ENCODE data around the gene CSPG4. TPM values are rescaled to one million over a fixed set of nuclear protein-coding genes. Genes with fewer than 3 reads are reported as not detected.

Gene CSPG4
- total RNA-seq, 1 experiment from 2014 or later, result 21.2 TPM

- DNase-seq (ENCODE audit: low read depth), result peak; percentile 76
Measured at GRCh38 chr15:75669191-75669878, 43.3 kb downstream of the CSPG4 start.

DNA sequence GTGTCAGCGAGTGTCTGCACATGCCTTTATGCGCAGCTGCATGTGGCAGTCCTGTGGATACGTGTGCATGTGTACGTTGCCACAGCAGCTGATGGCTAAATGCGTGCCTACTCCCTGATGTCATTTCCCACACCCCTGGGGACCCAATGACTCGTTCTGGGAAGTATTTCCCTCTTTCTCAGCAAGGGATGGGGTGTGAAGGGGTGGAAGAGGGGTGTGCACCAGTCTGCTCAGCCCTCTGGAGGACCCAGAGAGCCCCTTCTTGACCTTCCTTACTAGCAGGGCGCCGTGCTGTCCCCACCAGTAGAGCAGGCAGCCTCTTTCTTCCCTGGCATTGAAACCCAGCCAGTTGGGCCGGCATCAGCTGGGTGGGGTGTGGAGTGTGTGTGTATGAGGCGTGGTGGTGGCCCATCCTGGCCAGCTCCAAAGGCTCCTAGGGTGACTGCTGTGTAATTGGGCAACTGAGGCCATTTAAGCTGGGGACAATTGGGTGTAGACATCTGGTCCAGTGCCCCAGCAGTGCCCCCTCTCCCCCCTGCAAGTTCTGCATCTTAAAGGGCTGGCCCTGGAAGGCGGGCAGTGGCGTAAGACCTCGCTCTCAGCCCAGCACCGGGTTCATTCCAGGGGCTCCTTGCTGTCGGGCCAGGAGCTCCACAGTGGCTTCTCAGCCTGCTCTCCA, 45.7 kb downstream of the CSPG4 start:
- peak; percentile 99 for DNase-seq (ENCODE audit: low read depth)

- DNase-seq (ENCODE audit: low read depth), result no peak
Measured at GRCh38 chr15:75663931-75664421, 48.7 kb downstream of the CSPG4 start.

GRCh38 chr15:75662823-75663519, 49.7 kb downstream of the CSPG4 start:
- no peak for DNase-seq (ENCODE audit: low read depth)

DNA sequence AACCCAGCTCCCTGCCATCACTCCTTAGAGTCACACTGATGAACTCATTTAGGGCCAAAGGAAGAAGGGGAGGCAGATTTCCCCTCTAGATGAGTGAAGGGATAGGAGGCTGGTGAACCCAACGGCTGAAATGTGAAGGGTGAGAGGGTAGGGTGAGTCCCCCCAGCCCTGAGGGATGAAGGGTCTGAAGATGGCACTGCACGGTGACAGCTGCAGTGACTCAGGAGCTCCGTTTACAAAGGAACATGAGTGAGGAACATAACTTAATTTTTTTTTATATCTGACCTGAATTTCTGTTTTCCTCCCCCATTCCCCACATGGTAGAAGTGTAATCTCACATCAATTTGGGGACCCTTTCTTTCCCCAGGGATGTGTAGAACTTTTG, 50.9 kb downstream of the CSPG4 start:
- DNase-seq (ENCODE audit: low read depth), result no peak

DNA sequence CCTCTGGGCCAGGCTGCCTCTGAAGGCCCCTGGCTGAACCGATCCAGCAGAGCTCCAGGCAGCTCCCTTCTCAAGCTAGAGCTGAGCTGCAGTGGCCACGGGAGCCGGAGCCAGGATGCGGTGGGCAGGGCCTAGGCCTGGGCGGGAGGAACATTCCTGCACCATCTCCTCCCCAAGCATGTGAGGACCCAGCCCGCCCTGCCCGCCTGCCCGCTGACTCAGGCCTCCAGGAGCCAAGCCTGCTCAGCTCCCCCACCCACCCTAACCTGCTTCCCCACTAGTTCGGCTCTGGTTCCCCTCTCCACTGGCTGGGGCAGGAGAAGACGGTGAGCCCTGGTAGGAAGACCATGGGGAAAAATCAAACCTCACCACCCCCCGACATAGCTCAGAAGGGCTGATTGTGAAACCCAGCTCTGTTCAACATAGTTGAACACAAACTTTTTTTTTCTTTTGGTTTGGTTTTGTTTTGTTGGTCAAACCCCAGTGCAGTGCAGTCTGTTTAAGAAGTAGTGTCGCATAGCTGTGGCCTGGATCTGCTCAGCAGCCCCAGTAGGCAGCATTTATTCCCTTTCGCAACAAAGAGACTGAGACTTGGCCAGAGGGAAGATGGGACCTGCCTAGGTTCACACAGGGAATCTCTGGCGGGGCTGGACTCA, 51.4 kb downstream of the CSPG4 start:
- peak; percentile 96 for DNase-seq (ENCODE audit: low read depth)

DNA sequence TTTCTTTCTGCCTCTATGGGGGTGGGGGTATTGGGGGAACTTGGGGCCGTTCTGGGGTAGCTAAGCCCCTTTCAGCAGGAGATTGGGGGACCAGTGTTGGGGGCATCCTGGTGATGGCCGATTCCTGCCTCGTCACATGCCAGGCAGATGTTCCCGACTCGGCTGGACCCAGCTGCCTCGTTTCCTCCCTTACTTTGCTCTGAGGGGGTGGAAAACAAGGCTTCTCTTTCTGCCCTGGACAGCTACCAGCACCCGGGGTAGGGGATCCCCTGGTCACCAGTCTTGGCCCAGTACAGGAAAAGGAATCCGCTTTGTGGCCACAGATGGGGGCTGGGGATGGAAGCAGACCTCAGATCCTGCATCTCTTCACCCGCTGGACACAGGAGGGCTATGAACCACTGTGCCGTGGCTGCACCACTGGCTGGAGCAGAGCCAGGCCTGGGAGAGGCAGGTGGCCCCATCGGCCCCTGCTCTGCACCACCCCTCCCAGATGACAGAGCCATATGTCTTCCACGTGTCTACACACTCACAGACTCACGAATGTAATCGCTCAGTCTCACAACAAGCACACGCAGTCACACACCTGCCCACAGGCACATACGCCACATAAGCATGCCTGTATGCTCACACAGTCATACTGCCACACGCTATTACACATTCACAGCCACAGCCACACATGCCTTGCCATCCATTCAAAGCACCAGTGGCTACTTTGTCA, 52.6 kb downstream of the CSPG4 start:
- DNase-seq (ENCODE audit: low read depth), result peak; percentile 39

GRCh38 chr15:75659141-75659771, 53.4 kb downstream of the CSPG4 start:
- no peak for DNase-seq (ENCODE audit: low read depth)

- no peak for DNase-seq (ENCODE audit: low read depth)
Measured at GRCh38 chr15:75656813-75657212, 55.8 kb downstream of the CSPG4 start.

- DNase-seq (ENCODE audit: low read depth), result no peak
Measured at GRCh38 chr15:75656331-75656730, 56.3 kb downstream of the CSPG4 start.

DNA sequence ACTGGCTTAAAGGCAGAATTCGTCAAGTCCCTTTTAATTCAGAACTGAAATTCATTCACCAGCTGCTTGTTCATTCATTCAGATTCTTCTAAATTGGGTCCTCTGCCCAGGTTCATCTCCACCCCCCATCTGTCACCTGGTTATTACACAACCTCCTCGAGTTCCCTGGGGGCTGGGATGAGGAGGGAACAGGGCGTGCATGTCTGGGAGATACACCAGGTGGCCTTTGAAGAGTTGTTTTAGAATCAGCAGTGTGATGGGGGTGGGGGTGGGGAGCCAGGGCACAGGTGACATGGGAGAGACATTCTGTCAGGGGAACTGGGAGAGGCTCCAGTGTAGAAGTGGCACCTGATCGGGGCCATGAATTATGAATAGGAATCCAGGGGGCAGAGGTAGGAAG, 56.7 kb downstream of the CSPG4 start:
- no peak for DNase-seq (ENCODE audit: low read depth)

DNA sequence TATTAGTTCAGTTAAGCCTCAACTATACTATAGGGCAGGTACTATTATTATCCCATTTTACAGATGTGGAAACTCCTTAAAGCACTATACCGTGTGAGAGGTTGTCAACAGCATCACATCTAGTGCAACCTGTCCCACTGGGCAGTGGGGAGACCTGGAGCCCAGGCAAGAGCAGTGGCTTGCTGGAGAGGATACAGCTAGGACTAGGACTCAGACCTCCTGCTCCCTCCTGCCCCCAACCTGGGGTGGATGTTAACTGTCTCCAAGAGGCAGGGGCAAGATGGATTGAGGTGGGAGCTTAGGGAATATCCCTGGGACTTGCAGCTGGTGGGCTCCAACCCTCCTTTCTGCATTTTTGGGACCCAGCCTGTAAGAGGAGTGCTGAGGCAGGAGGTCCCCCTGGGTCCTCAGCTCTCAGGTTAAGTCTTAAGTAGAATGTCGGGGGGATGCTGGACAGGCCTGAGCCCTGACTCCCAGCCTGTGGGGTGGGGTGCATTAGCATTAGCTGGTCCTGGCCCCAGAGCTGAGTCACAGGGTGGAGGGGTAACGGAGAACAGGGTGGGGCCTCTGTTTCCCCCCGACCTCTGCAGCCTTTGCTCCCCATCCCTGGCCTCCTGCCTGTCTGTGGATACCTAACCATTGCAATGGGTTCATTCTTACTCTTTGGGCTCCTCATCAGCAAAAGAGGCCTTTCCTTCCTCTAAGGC, 58.3 kb downstream of the CSPG4 start:
- DNase-seq (ENCODE audit: low read depth), result no peak

DNA sequence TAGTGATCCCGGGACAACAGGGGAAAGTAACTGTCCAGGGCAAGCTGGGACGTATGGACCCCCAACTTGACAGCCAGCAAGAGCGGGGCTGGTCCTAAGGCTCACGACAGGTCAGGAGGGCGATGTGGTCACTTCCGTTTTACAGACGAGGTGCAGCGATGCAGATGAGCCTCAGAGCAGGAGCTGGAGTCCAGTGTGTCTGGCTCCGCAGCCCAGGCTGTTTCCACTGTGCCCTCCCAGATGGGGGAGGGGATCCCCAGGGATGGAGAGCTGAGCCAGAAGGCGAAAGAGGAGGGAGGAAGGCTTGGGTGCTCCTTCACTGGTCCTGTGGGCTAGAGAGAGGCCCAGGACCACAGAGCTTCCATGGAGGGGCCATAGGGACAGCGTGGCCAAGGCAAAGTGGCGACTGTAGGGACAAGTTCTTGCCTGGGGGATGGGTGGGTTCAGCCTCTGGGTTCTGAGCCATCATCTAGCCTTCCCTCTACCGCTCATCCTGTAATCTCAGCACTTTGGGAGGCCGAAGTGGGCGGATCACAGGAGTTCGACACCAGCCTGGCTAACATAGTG, 59.2 kb downstream of the CSPG4 start:
- DNase-seq (ENCODE audit: low read depth), result no peak

DNA sequence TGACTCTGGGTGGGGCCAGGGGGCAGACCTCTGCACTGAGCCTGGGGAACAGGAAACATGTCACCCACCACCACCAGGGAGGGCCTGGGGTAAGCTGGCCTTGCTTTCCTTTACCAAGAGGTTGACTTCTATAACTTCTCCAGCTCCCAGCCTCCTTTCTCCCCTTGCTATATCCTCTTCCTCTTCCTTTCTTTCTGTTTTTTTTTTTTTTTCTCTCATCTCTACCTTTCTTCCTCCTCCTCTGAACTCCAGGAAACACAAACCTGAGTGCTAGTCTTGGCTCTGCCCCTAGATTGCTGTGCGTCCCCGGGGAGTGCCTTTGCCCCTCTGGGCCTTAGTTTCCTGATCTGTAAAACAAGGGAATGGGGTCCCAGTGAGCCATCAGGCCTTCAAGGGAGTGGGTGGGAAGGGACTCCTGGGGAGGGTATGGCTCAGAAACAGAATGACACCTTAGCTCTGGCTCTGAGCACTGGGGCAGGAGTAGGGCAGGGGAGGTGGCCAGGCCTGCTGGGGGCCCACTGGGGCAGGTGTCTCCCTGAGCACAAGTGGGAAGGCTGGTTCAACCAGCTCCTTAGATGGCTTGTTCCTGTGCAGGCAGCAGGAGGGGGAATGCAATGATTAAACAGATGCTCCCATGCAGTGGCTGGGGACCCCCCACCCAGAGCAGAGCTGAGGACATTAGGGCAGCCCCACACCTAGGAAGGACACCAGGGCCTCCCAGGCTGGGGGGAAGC, 60.7 kb downstream of the CSPG4 start:
- no peak for DNase-seq (ENCODE audit: low read depth)

- peak; percentile 41 for DNase-seq (ENCODE audit: low read depth)
Measured at GRCh38 chr15:75650908-75651809, 61.5 kb downstream of the CSPG4 start.

GRCh38 chr15:75649848-75650247, 62.8 kb downstream of the CSPG4 start:
- DNase-seq (ENCODE audit: low read depth), result no peak

- DNase-seq (ENCODE audit: low read depth), result no peak
Measured at GRCh38 chr15:75649045-75649761, 63.4 kb downstream of the CSPG4 start.

All from Daoy (cell line).